Neural progenitor cell (in vitro differentiated cells): ENCODE measurements around the gene SLC35F3. TPM values are rescaled to one million over a fixed set of nuclear protein-coding genes. Genes with fewer than 3 reads are reported as not detected.

Experiments used
- DNase-seq: peaks from one replicate; pipeline ENCODE4 v3.0.0-alpha.2; 2016; ENCODE audit warnings: low spot score
- H2AFZ ChIP-seq: fragments of 200-600 bp; sonication (generic); replicated peaks from 2 replicates; pipeline ENCODE4 v1.6.1; 2016; ENCODE audit warnings: antibody characterized with exemption
- H3F3A ChIP-seq: fragments of 200-600 bp; sonication (generic); 2 replicates; pipeline ENCODE4 v1.6.1; 2016; ENCODE audit warnings: antibody characterized with exemption, low read depth
- H3K27ac ChIP-seq: fragments of 200-600 bp; sonication (generic); 2 replicates; pipeline ENCODE4 v1.5.1; 2016; ENCODE audit warnings: mild to moderate bottlenecking
- H3K27me3 ChIP-seq: fragments of 200-600 bp; sonication (generic); 2 replicates; pipeline ENCODE4 v1.6.1; 2016; ENCODE audit warnings: mild to moderate bottlenecking, moderate library complexity
- H3K36me3 ChIP-seq: fragments of 200-600 bp; sonication (generic); 2 replicates; pipeline ENCODE4 v1.5.1; 2016
- H3K4me1 ChIP-seq: fragments of 200-600 bp; sonication (generic); 2 replicates; pipeline ENCODE4 v1.6.1; 2016; ENCODE audit warnings: mixed run types
- H3K4me2 ChIP-seq: fragments of 200-600 bp; sonication (generic); 2 replicates; pipeline ENCODE4 v1.6.1; 2016
- H3K4me3 ChIP-seq: fragments of 200-600 bp; sonication (generic); 2 replicates; pipeline ENCODE4 v1.5.1; 2016
- H3K79me2 ChIP-seq: fragments of 200-600 bp; sonication (generic); 2 replicates; pipeline ENCODE4 v1.6.1; 2016; ENCODE audit warnings: low read depth
- H3K9ac ChIP-seq: fragments of 200-600 bp; sonication (generic); 2 replicates; pipeline ENCODE4 v1.6.1; 2016
- H3K9me3 ChIP-seq: fragments of 200-600 bp; sonication (generic); 2 replicates; pipeline ENCODE4 v1.5.1; 2016; ENCODE audit warnings: low read depth
- H4K20me1 ChIP-seq: fragments of 200-600 bp; sonication (generic); 2 replicates; pipeline ENCODE4 v1.6.1; 2016; ENCODE audit warnings: low read depth
- H3K27ac Mint-ChIP-seq: 3 replicates; pipeline ENCODE4 v1.8.0; 2021; ENCODE audit warnings: mixed read lengths
- H3K27me3 Mint-ChIP-seq: 2 replicates; pipeline ENCODE4 v1.8.0; 2022; ENCODE audit warnings: low read depth, mild to moderate bottlenecking, inconsistent platforms, moderate library complexity, mixed read lengths; ENCODE audit not compliant: insufficient read depth
- H3K36me3 Mint-ChIP-seq: 3 replicates; pipeline ENCODE4 v1.8.0; 2021; ENCODE audit warnings: mixed read lengths
- H3K4me1 Mint-ChIP-seq: 3 replicates; pipeline ENCODE4 v1.8.0; 2021; ENCODE audit warnings: mixed read lengths
- H3K4me3 Mint-ChIP-seq: 3 replicates; pipeline ENCODE4 v1.8.0; 2021; ENCODE audit warnings: mild to moderate bottlenecking, moderate library complexity, mixed read lengths
- H3K9me3 Mint-ChIP-seq: 3 replicates; pipeline ENCODE4 v1.8.0; 2020; ENCODE audit warnings: mixed read lengths
- CTCF ChIP-seq: fragments of 200-600 bp; sonication (generic); IDR thresholded peaks from 2 replicates; pipeline ENCODE4 v1.5.1; 2017; ENCODE audit warnings: antibody characterized with exemption, mild to moderate bottlenecking
- EZH2 ChIP-seq: fragments of 200-600 bp; sonication (generic); IDR thresholded peaks from 2 replicates; pipeline ENCODE4 v1.6.1; 2017; ENCODE audit warnings: antibody characterized with exemption, mild to moderate bottlenecking, moderate library complexity
- EZH2phosphoT487 ChIP-seq: fragments of 200-600 bp; sonication (generic); IDR thresholded peaks from 2 replicates; pipeline ENCODE4 v1.6.1; 2017; ENCODE audit warnings: antibody characterized with exemption
- total RNA-seq: library from RNA; depleted of rRNA; stranded (reverse); fragments of >200 nt; gene quantifications from 2 replicates; pipeline ENCODE4 v1.2.3, GENCODE V29; 2015; ENCODE audit warnings: low replicate concordance

Gene SLC35F3
- total RNA-seq, 1 donor from 2014 or later = 0.79 TPM

DNA sequence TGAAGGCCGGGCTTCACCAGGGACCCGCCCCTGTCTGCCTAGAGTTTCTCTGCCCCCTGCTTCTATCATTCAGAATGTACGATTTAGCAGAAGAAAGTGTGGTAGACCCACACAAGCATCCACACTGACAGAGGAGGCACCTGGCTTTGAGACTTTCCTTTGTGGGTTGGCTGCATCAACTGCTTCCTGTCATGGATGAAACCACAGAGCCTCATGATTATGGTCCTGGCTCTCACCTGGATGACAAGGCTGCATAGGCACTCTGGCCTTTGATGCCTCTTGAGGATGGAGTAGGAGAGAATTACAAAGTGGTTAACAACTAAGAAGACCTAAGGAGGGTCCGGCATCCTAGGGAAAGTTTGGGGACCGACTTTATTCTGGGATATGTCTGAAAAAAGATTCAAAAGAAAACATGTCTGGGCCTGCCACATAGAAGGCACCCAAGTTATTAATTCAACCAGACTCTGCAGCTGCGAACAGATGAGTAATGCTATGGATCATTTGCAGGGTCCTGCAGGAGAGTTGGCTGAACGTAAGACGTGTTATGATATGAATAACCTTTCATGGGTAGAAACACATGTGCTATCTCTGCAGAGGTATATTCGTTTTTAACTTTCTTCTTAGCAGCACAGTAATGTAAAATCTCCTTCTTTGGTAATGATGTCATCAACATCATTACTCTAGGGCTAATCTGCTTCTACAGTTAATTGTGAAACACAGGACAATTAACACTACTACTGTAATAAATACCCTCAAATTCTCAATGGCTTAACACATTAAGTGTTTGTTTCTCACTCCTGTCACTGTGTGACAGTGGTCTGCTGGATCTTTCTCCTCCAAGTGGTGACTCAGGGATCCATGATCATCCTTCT, 136.2 kb downstream of the SLC35F3 start:
- no peaks in the 10 kb centered on the region for H4K20me1 ChIP-seq
- no peak overlapping the region for H2AFZ ChIP-seq
- no peaks in the 10 kb centered on the region for H3K9me3 ChIP-seq
- Mint-ChIP-seq H3K4me3 (peak overlapping the region; percentile 19), H3K27me3 (no peaks in the 10 kb centered on the region), H3K4me1 (no peaks in the 10 kb centered on the region), H3K36me3 (no peaks in the 10 kb centered on the region), H3K9me3 (no peaks in the 10 kb centered on the region), H3K27ac (no peak overlapping the region)
- no peaks in the 10 kb centered on the region for H3K79me2 ChIP-seq
- no peak overlapping the region for H3K4me2 ChIP-seq
- H3F3A ChIP-seq = no peaks in the 10 kb centered on the region
- H3K27me3 ChIP-seq = no peaks in the 10 kb centered on the region
- no peak overlapping the region for H3K4me3 ChIP-seq
- TF ChIP-seq EZH2 (no peak), CTCF (no peak), EZH2phosphoT487 (no peak)
- H3K4me1 ChIP-seq = no peaks in the 10 kb centered on the region
- no peak overlapping the region for H3K27ac ChIP-seq
- no peaks in the 10 kb centered on the region for H3K36me3 ChIP-seq
- no peak for DNase-seq
- no peak overlapping the region for H3K9ac ChIP-seq

- Histone ChIP-seq H3K27me3 (no peaks in the 10 kb centered on the region), H3F3A (no peaks in the 10 kb centered on the region), H3K36me3 (no peaks in the 10 kb centered on the region), H3K4me1 (peaks cover 5% of the 10 kb centered on the region), H3K79me2 (no peaks in the 10 kb centered on the region), H3K4me2 (no peak overlapping the region), H3K27ac (no peak overlapping the region), H3K9ac (no peak overlapping the region), H2AFZ (no peak overlapping the region), H3K4me3 (no peak overlapping the region), H3K9me3 (no peaks in the 10 kb centered on the region), H4K20me1 (no peaks in the 10 kb centered on the region)
- H3K4me1 Mint-ChIP-seq = no peaks in the 10 kb centered on the region
- DNase-seq = no peak
- no peak overlapping the region for H3K27ac Mint-ChIP-seq
- TF ChIP-seq EZH2phosphoT487 (no peak), CTCF (no peak), EZH2 (no peak)
- no peaks in the 10 kb centered on the region for H3K27me3 Mint-ChIP-seq
- H3K4me3 Mint-ChIP-seq = no peak overlapping the region
- no peaks in the 10 kb centered on the region for H3K36me3 Mint-ChIP-seq
- peaks cover 7% of the 10 kb centered on the region for H3K9me3 Mint-ChIP-seq
These were observed 139.6 kb downstream of the SLC35F3 start for GRCh38 chr1:234044079-234044478.

- Histone ChIP-seq H3K4me3 (no peak overlapping the region), H3K27ac (no peak overlapping the region), H3K4me1 (peaks cover 5% of the 10 kb centered on the region), H3K4me2 (no peak overlapping the region), H2AFZ (no peak overlapping the region), H3F3A (no peaks in the 10 kb centered on the region), H3K79me2 (no peaks in the 10 kb centered on the region), H3K9me3 (no peaks in the 10 kb centered on the region), H3K9ac (no peak overlapping the region), H3K27me3 (no peaks in the 10 kb centered on the region), H4K20me1 (no peaks in the 10 kb centered on the region), H3K36me3 (no peaks in the 10 kb centered on the region)
- Mint-ChIP-seq H3K4me3 (no peak overlapping the region), H3K9me3 (peaks cover 16% of the 10 kb centered on the region), H3K4me1 (no peaks in the 10 kb centered on the region), H3K27me3 (no peaks in the 10 kb centered on the region), H3K36me3 (no peaks in the 10 kb centered on the region), H3K27ac (no peak overlapping the region)
- DNase-seq = peak; percentile 9
- TF ChIP-seq CTCF = no peak
- no peak for TF ChIP-seq EZH2
- TF ChIP-seq EZH2phosphoT487 = no peak
These were observed 142.6 kb downstream of the SLC35F3 start for GRCh38 chr1:234047123-234047522.
